Loucy (cell line): ENCODE results near the gene CHPF2.

Experiments
- H2AFZ ChIP-seq: fragments of 200-600 bp; sonication (generic); 2 replicates; pipeline ENCODE4 v1.6.0; 2016; ENCODE audit warnings: antibody characterized with exemption, mild to moderate bottlenecking, low read length, moderate library complexity
- H3F3A ChIP-seq: fragments of 200-600 bp; 2 replicates; pipeline ENCODE4 v1.6.0; 2016; ENCODE audit warnings: antibody characterized with exemption, low read depth, mild to moderate bottlenecking
- H3K27me3 ChIP-seq: fragments of 200-600 bp; sonication (generic); 2 replicates; pipeline ENCODE4 v1.6.1; 2014; ENCODE audit warnings: low read length, mild to moderate bottlenecking; ENCODE audit not compliant: insufficient read depth, poor library complexity, severe bottlenecking
- H3K36me3 ChIP-seq: fragments of 200-600 bp; sonication (generic); 2 replicates; pipeline ENCODE4 v1.6.1; 2016; ENCODE audit warnings: low read length; ENCODE audit not compliant: insufficient read depth
- H3K4me1 ChIP-seq: fragments of 200-600 bp; sonication (generic); 2 replicates; pipeline ENCODE4 v1.5.1; 2014; ENCODE audit warnings: low read length, mild to moderate bottlenecking; ENCODE audit not compliant: insufficient read depth, poor library complexity, severe bottlenecking
- H3K4me2 ChIP-seq: fragments of 200-600 bp; sonication (generic); 2 replicates; pipeline ENCODE4 v1.6.0; 2014; ENCODE audit warnings: antibody characterized with exemption, low read length, low read depth, mild to moderate bottlenecking; ENCODE audit not compliant: poor library complexity, severe bottlenecking
- H3K4me3 ChIP-seq: fragments of 200-600 bp; sonication (generic); 2 replicates; pipeline ENCODE4 v1.5.1; 2014; ENCODE audit warnings: low read length, mild to moderate bottlenecking, mixed read lengths; ENCODE audit not compliant: poor library complexity, severe bottlenecking
- H3K79me2 ChIP-seq: fragments of 200-600 bp; sonication (generic); 2 replicates; pipeline ENCODE4 v1.6.1; 2014; ENCODE audit warnings: low read length; ENCODE audit not compliant: insufficient read depth
- H3K9ac ChIP-seq: fragments of 200-600 bp; sonication (generic); 2 replicates; pipeline ENCODE4 v1.6.0; 2014; ENCODE audit warnings: mild to moderate bottlenecking, low read depth, low read length, moderate library complexity; ENCODE audit not compliant: poor library complexity, severe bottlenecking
- H3K9me2 ChIP-seq: fragments of 200-600 bp; sonication (generic); replicated peaks from 2 replicates; pipeline ENCODE4 v1.6.1; 2016; ENCODE audit warnings: low read depth, low read length, mixed read lengths
- H3K9me3 ChIP-seq: fragments of 200-600 bp; sonication (generic); 2 replicates; pipeline ENCODE4 v1.6.1; 2014; ENCODE audit warnings: mild to moderate bottlenecking, antibody characterized with exemption, low read length, low read depth; ENCODE audit not compliant: insufficient read depth
- H4K20me1 ChIP-seq: fragments of 200-600 bp; sonication (generic); 2 replicates; pipeline ENCODE4 v1.6.0; 2014; ENCODE audit warnings: antibody characterized with exemption, low read length, mild to moderate bottlenecking; ENCODE audit not compliant: insufficient read depth, poor library complexity, severe bottlenecking
- CTCF ChIP-seq: fragments of 200-600 bp; sonication (generic); conservative IDR thresholded peaks from 2 replicates; pipeline ENCODE4 v1.5.1; 2014; ENCODE audit warnings: mild to moderate bottlenecking, antibody characterized with exemption, low read length
- EZH2phosphoT487 ChIP-seq: fragments of 200-600 bp; IDR thresholded peaks from 2 replicates; pipeline ENCODE4 v1.6.1; 2018; ENCODE audit warnings: antibody characterized with exemption, mild to moderate bottlenecking, moderate library complexity, borderline replicate concordance

The CHPF2 gene

GRCh38 chr7:151186640-151187408 is 45.5 kb upstream of the CHPF2 start, which contains the start of gene ASB10:
Gene ASB10, minus strand, starts transcription at chr7:151187250. Its CDS starts 120 bp downstream, at chr7:151187130.
- H3F3A ChIP-seq, result no peaks in the 10 kb centered on the region
- H3K9me2 ChIP-seq, result no peaks in the 10 kb centered on the region
- no peaks in the 10 kb centered on the region for H3K79me2 ChIP-seq
- H2AFZ ChIP-seq, result no peak within 1 kb of the TSS
- no peaks in the 10 kb centered on the region for H3K9me3 ChIP-seq
- no peaks in the 10 kb centered on the region for H3K36me3 ChIP-seq
- H3K4me2 ChIP-seq, result peak within 1 kb of the TSS; percentile 6
- TF ChIP-seq CTCF, result no peak
- no peak for TF ChIP-seq EZH2phosphoT487
- H4K20me1 ChIP-seq, result no peaks in the 10 kb centered on the region
- no peak within 1 kb of the TSS for H3K4me3 ChIP-seq
- H3K27me3 ChIP-seq, result no peaks in the 10 kb centered on the region
- H3K9ac ChIP-seq, result no peak within 1 kb of the TSS
- H3K4me1 ChIP-seq, result peaks cover 11% of the 10 kb centered on the region

- H2AFZ ChIP-seq, result no peak overlapping the region
- no peaks in the 10 kb centered on the region for H4K20me1 ChIP-seq
- no peak for TF ChIP-seq EZH2phosphoT487
- TF ChIP-seq CTCF, result no peak
- no peak overlapping the region for H3K9ac ChIP-seq
- H3K4me3 ChIP-seq, result no peak overlapping the region
- H3K9me2 ChIP-seq, result no peaks in the 10 kb centered on the region
- peak overlapping the region; percentile 6 for H3K4me2 ChIP-seq
- H3K27me3 ChIP-seq, result no peaks in the 10 kb centered on the region
- H3K4me1 ChIP-seq, result peaks cover 11% of the 10 kb centered on the region
- no peaks in the 10 kb centered on the region for H3K36me3 ChIP-seq
- H3K79me2 ChIP-seq, result no peaks in the 10 kb centered on the region
- no peaks in the 10 kb centered on the region for H3K9me3 ChIP-seq
- H3F3A ChIP-seq, result no peaks in the 10 kb centered on the region
Observed at GRCh38 chr7:151187409-151188251, 44.7 kb upstream of the CHPF2 start.

- Histone ChIP-seq H3K4me1 (peaks cover 11% of the 10 kb centered on the region), H3K9me3 (no peaks in the 10 kb centered on the region), H3K4me2 (peak overlapping the region; percentile 6), H3K79me2 (no peaks in the 10 kb centered on the region), H3F3A (no peaks in the 10 kb centered on the region), H3K27me3 (no peaks in the 10 kb centered on the region), H3K36me3 (no peaks in the 10 kb centered on the region), H3K9ac (no peak overlapping the region), H3K9me2 (no peaks in the 10 kb centered on the region), H2AFZ (no peak overlapping the region), H3K4me3 (no peak overlapping the region), H4K20me1 (no peaks in the 10 kb centered on the region)
- TF ChIP-seq EZH2phosphoT487 (no peak), CTCF (no peak)
Observed at GRCh38 chr7:151188252-151188542, 44.1 kb upstream of the CHPF2 start.
